Stimulated activated naive CD8-positive, alpha-beta T cell treated with anti-CD3 and anti-CD28 coated beads, Interleukin-15, amount 100 ng/mL, for 72 hours (primary cell): ENCODE results near the gene FOXF2.

ENCODE experiments used
- ATAC-seq: fragments of 150-1000 bp; cut with Tn5 transposase; 2 replicates; pipeline ENCODE4 v1.10.0; 2021; ENCODE audit warnings: mild to moderate bottlenecking, moderate library complexity
- DNase-seq, 2 donors: peaks; one replicate each; pipeline ENCODE4 v3.0.0; 2021 to 2022
- H3K27ac Mint-ChIP-seq, 2 donors: one replicate each; pipeline ENCODE4 v1.8.0; 2022; ENCODE audit warnings: mild to moderate bottlenecking in 2 of 2, mixed read lengths in 2 of 2, moderate library complexity in 2 of 2
- H3K27me3 Mint-ChIP-seq: one replicate; pipeline ENCODE4 v1.8.0; 2022; ENCODE audit warnings: mixed read lengths
- H3K4me1 Mint-ChIP-seq: one replicate; pipeline ENCODE4 v1.8.0; 2022; ENCODE audit warnings: mild to moderate bottlenecking, mixed read lengths
- H3K4me3 Mint-ChIP-seq, 2 donors: one replicate each; pipeline ENCODE4 v1.8.0; 2022; ENCODE audit warnings: mild to moderate bottlenecking in 2 of 2, mixed read lengths in 2 of 2, moderate library complexity in 1 of 2
- H3K9me3 Mint-ChIP-seq, 2 donors: one replicate each; pipeline ENCODE4 v1.8.0; 2022; ENCODE audit warnings: mixed read lengths in 2 of 2

Gene FOXF2

GRCh38 chr6:1383729-1384548, 5.4 kb upstream of the FOXF2 start:
- no peak for DNase-seq
- no peak overlapping the region for H3K27ac Mint-ChIP-seq
- peaks cover 97% of the 10 kb centered on the region for H3K27me3 Mint-ChIP-seq
- H3K4me1 Mint-ChIP-seq = peaks cover 69% of the 10 kb centered on the region
- peak overlapping the region; percentile 24 to 35 for H3K4me3 Mint-ChIP-seq
- H3K9me3 Mint-ChIP-seq = no peaks in the 10 kb centered on the region
- ATAC-seq = no peak

GRCh38 chr6:1384549-1385128, 4.7 kb upstream of the FOXF2 start:
- H3K4me3 Mint-ChIP-seq = peak overlapping the region in 1 of 2 donors; percentile 1
- no peaks in the 10 kb centered on the region for H3K9me3 Mint-ChIP-seq
- no peak for ATAC-seq
- DNase-seq = no peak
- peaks cover 96% of the 10 kb centered on the region for H3K27me3 Mint-ChIP-seq
- peaks cover 67% of the 10 kb centered on the region for H3K4me1 Mint-ChIP-seq
- no peak overlapping the region for H3K27ac Mint-ChIP-seq

GRCh38 chr6:1385129-1386037, 4.0 kb upstream of the FOXF2 start:
- Mint-ChIP-seq H3K4me3 (peak overlapping the region; percentile 50 to 65), H3K27ac (no peak overlapping the region), H3K9me3 (no peaks in the 10 kb centered on the region), H3K27me3 (peaks cover 95% of the 10 kb centered on the region), H3K4me1 (peaks cover 64% of the 10 kb centered on the region)
- DNase-seq (no peak), ATAC-seq (no peak)

GRCh38 chr6:1386038-1386709, 3.2 kb upstream of the FOXF2 start:
- peaks cover 63% of the 10 kb centered on the region for H3K4me1 Mint-ChIP-seq
- H3K27me3 Mint-ChIP-seq = peaks cover 95% of the 10 kb centered on the region
- DNase-seq = no peak
- H3K27ac Mint-ChIP-seq = no peak overlapping the region
- H3K9me3 Mint-ChIP-seq = no peaks in the 10 kb centered on the region
- no peak for ATAC-seq
- no peak overlapping the region for H3K4me3 Mint-ChIP-seq

- Mint-ChIP-seq H3K4me3 (no peak overlapping the region), H3K27me3 (peaks cover 97% of the 10 kb centered on the region)
- ATAC-seq = no peak
Observed at GRCh38 chr6:1387538-1387875, 1.9 kb upstream of the FOXF2 start.

GRCh38 chr6:1387876-1388629, 1.3 kb upstream of the FOXF2 start:
- peaks cover 54% of the 10 kb centered on the region for H3K4me1 Mint-ChIP-seq
- no peaks in the 10 kb centered on the region for H3K9me3 Mint-ChIP-seq
- H3K27ac Mint-ChIP-seq = no peak overlapping the region
- H3K4me3 Mint-ChIP-seq = no peak overlapping the region
- DNase-seq (peak in 1 of 2 donors; percentile 24), ATAC-seq (peak; percentile 21)
- H3K27me3 Mint-ChIP-seq = peaks cover 97% of the 10 kb centered on the region

More at GRCh38 chr6:1387538-1387875, 1.9 kb upstream of the FOXF2 start:
- no peak for DNase-seq
- Mint-ChIP-seq H3K9me3 (no peaks in the 10 kb centered on the region), H3K4me1 (peaks cover 59% of the 10 kb centered on the region), H3K27ac (no peak overlapping the region)

- Mint-ChIP-seq H3K9me3 (no peaks in the 10 kb centered on the region), H3K27me3 (peaks cover 97% of the 10 kb centered on the region), H3K4me1 (peaks cover 51% of the 10 kb centered on the region), H3K27ac (no peak overlapping the region), H3K4me3 (peak overlapping the region; percentile 71 to 72)
- DNase-seq (no peak), ATAC-seq (no peak)
Observed at GRCh38 chr6:1388630-1389368, 577 bp upstream of the FOXF2 start.

- Mint-ChIP-seq H3K27me3 (peaks cover 98% of the 10 kb centered on the region), H3K9me3 (no peaks in the 10 kb centered on the region), H3K27ac (no peak overlapping the region), H3K4me1 (peaks cover 39% of the 10 kb centered on the region), H3K4me3 (peak overlapping the region; percentile 77 to 87)
- ATAC-seq = peak; percentile 29
- peak in 1 of 2 donors; percentile 33 for DNase-seq
Observed at GRCh38 chr6:1390133-1390945, 963 bp downstream of the FOXF2 start.

GRCh38 chr6:1390946-1391799, 1.8 kb downstream of the FOXF2 start:
- peak overlapping the region; percentile 38 to 64 for H3K4me3 Mint-ChIP-seq
- H3K27me3 Mint-ChIP-seq = peaks cover 98% of the 10 kb centered on the region
- peaks cover 33% of the 10 kb centered on the region for H3K4me1 Mint-ChIP-seq
- no peak for DNase-seq
- H3K27ac Mint-ChIP-seq = peak overlapping the region in 1 of 2 donors; percentile 34
- ATAC-seq = peak; percentile 19
- H3K9me3 Mint-ChIP-seq = no peaks in the 10 kb centered on the region

GRCh38 chr6:1391800-1392309, 2.5 kb downstream of the FOXF2 start:
- no peak overlapping the region for H3K4me3 Mint-ChIP-seq
- H3K27me3 Mint-ChIP-seq = peaks cover 98% of the 10 kb centered on the region
- peaks cover 33% of the 10 kb centered on the region for H3K4me1 Mint-ChIP-seq
- no peaks in the 10 kb centered on the region for H3K9me3 Mint-ChIP-seq
- no peak for DNase-seq
- ATAC-seq = no peak
- H3K27ac Mint-ChIP-seq = no peak overlapping the region

- H3K4me3 Mint-ChIP-seq = peak overlapping the region; percentile 33 to 59
Observed at GRCh38 chr6:1392813-1393640, 3.7 kb downstream of the FOXF2 start.

More at GRCh38 chr6:1392813-1393640, 3.7 kb downstream of the FOXF2 start:
- Mint-ChIP-seq H3K9me3 (no peaks in the 10 kb centered on the region), H3K27me3 (peaks cover 98% of the 10 kb centered on the region), H3K4me1 (peaks cover 29% of the 10 kb centered on the region), H3K27ac (no peak overlapping the region)
- no peak for ATAC-seq
- DNase-seq = no peak
